Measurements from ENCODE around the gene SLC16A12.

Gene SLC16A12, protein sequence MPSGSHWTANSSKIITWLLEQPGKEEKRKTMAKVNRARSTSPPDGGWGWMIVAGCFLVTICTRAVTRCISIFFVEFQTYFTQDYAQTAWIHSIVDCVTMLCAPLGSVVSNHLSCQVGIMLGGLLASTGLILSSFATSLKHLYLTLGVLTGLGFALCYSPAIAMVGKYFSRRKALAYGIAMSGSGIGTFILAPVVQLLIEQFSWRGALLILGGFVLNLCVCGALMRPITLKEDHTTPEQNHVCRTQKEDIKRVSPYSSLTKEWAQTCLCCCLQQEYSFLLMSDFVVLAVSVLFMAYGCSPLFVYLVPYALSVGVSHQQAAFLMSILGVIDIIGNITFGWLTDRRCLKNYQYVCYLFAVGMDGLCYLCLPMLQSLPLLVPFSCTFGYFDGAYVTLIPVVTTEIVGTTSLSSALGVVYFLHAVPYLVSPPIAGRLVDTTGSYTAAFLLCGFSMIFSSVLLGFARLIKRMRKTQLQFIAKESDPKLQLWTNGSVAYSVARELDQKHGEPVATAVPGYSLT

DNA sequence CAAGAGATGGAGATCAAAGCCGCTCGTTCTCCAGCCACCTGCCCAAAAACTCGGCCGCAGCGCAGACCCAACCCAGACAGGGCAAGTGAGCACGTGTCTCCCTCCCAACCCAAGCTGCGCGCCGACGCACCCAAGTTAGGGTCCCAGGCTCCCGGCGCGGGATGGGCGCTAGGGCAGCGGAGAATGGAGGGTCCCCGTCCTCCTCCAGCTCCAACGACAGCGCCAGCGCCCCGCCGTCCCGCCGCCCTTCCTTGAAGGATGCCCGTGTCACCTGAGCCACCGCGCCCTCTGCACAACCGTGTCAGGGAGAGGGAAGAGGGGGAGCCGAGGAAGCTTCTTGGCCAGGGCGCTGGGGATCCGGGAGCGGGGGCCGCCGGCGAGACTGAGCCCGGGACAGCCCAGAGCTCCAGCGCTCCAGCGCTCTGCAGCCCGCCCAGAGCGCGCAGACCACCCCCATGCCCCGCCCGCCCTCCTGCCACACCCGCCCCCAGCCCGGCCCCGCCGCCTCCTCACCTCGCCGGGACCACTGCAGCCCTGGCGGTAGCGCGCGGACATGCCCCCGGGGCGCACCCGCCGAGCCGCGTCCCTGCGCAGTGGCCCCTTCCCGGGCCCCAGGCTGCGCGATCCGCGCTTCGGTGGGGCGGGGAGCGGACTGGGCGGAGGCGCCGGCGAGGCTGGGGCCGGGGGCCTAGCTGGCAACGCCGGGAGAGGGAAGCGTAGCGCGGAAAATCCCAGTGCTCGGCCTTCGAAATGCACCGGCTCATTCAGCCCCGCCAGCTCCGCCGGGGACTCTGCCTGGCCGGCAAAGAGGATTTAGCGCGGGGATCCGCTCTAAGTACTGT, at the start of gene SLC16A12:
SLC16A12 (minus strand) TSS at position 424 of the 842 bp plus-strand sequence. CDS start 73,016 bp downstream, outside the sequence.
- Histone ChIP-seq H3K36me3 (no peaks in the 10 kb centered on the region), H3K4me3 (peak within 1 kb of the TSS; percentile 40 to 55), H3K27me3 (peaks cover 0 to 55% of the 10 kb centered on the region in 2 donors), H3K9me3 (no peaks in the 10 kb centered on the region), H3K27ac (no peak within 1 kb of the TSS), H3K4me1 (peaks cover 4 to 15% (median 11%) of the 10 kb centered on the region in 4 donors)
- no peak for DNase-seq
- TF ChIP-seq, protein P1, sequence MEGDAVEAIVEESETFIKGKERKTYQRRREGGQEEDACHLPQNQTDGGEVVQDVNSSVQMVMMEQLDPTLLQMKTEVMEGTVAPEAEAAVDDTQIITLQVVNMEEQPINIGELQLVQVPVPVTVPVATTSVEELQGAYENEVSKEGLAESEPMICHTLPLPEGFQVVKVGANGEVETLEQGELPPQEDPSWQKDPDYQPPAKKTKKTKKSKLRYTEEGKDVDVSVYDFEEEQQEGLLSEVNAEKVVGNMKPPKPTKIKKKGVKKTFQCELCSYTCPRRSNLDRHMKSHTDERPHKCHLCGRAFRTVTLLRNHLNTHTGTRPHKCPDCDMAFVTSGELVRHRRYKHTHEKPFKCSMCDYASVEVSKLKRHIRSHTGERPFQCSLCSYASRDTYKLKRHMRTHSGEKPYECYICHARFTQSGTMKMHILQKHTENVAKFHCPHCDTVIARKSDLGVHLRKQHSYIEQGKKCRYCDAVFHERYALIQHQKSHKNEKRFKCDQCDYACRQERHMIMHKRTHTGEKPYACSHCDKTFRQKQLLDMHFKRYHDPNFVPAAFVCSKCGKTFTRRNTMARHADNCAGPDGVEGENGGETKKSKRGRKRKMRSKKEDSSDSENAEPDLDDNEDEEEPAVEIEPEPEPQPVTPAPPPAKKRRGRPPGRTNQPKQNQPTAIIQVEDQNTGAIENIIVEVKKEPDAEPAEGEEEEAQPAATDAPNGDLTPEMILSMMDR (IDR thresholded peaks at IDR 0.05), result no peak
- intact Hi-C loops (cut with DNase I; ENCODE audit: low total_unique reads), result no loop called here

DNA sequence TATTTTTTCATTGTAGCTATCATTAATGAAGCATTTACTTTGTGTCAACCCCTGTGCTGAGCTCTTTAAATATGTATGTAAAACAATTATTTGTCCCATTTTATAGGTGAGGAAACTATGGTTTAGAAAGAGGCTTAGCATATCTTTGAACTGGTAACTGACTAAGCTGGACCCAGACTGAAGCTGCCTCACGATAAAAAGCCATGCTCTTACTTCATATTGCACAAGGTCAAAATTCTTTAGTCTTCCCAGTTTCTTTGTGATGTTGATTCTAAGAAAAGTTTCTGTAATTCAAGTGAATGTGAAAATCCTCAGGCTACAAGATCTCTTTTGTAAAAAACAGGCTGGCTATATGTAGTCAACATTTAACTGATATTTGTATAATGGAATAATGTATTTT, 46.6 kb upstream of the SLC16A12 start:
- Histone ChIP-seq H3K4me3 (no peak overlapping the region), H3K4me1 (no peaks in the 10 kb centered on the region), H3K36me3 (no peaks in the 10 kb centered on the region), H3K27ac (no peak overlapping the region), H3K9me3 (no peaks in the 10 kb centered on the region), H3K27me3 (no peaks in the 10 kb centered on the region)
- TF ChIP-seq, protein P1 (IDR thresholded peaks at IDR 0.05), result no peak
- no peak for DNase-seq
- intact Hi-C loops (cut with DNase I; ENCODE audit: low total_unique reads), result no loop called here

DNA sequence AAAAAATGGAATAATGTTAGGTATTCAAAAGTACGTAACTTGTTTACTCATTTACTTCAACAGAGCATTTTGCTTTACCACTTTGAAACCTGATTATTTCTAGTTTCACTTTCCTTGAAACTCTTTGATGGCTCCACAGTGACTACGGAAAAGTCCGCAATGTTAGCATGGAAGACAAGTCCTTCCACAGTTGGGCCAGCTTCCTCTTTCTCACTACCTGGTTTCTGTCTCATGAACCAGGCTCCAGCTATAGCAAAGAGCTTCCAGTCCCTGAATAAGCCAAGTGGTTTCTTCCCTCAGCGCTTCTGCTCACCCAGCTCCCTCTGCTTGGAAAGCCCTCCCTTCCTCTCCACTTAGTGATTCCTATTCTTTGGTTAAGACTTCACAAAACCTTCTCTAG, 44.8 kb upstream of the SLC16A12 start:
- Histone ChIP-seq H3K4me1 (no peaks in the 10 kb centered on the region), H3K27me3 (no peaks in the 10 kb centered on the region), H3K9me3 (no peaks in the 10 kb centered on the region), H3K36me3 (no peaks in the 10 kb centered on the region), H3K27ac (no peak overlapping the region), H3K4me3 (no peak overlapping the region)
- TF ChIP-seq, protein P1 (IDR thresholded peaks at IDR 0.05), result no peak
- intact Hi-C loops (cut with DNase I; ENCODE audit: low total_unique reads), result no loop called here
- no peak for DNase-seq

DNA sequence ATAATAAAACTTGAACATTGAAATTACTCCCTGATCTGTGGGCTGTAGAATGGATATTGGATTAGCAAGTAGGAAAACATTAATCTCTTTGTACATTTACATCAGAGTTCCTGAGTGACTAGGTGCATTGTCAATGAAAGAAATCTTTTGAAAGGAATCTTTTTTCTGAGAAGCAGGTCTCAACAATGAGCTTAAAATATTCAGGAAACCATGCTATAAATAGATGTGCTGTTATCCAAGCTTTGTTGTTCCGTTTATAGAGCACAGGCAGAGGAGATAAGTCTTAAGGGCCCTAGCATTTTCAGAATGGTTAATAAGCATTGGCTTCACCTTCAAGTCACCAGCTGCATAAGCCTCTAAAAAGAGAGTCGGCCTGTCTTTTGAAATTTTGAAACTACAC, 41.3 kb upstream of the SLC16A12 start:
- Histone ChIP-seq H3K27ac (no peak overlapping the region), H3K36me3 (no peaks in the 10 kb centered on the region), H3K4me3 (no peak overlapping the region), H3K27me3 (no peaks in the 10 kb centered on the region), H3K4me1 (no peaks in the 10 kb centered on the region), H3K9me3 (no peaks in the 10 kb centered on the region)
- intact Hi-C loops (cut with DNase I; ENCODE audit: low total_unique reads), result no loop called here
- no peak for DNase-seq
- TF ChIP-seq, protein P1 (IDR thresholded peaks at IDR 0.05), result no peak

DNA sequence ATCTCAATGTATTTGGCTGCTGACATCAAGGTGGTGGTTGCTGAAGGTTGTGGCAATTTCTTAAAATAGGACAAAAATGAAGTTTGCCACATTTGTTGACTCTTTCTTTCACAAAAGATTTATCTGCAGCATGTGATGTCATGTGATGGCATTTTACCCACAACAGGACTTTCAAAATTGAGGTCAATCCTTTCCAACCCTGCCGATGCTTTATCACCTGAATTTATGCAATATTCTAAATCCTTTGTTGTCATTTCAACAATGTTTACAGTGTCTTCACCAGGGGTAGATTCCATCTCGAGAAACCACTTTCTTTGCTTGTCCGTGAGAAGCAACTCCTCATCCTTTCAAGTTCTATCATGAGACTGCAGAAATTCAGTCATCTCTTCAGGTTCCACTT, 40.6 kb upstream of the SLC16A12 start:
- H3K4me3 ChIP-seq, result no peak overlapping the region
- H3K9me3 ChIP-seq, result no peaks in the 10 kb centered on the region
- no peaks in the 10 kb centered on the region for H3K27me3 ChIP-seq
- TF ChIP-seq, protein P1 (IDR thresholded peaks at IDR 0.05), result no peak
- H3K27ac ChIP-seq, result no peak overlapping the region
- DNase-seq, result no peak
- H3K36me3 ChIP-seq, result no peaks in the 10 kb centered on the region
- intact Hi-C loops (cut with DNase I; ENCODE audit: low total_unique reads), result no loop called here
- no peaks in the 10 kb centered on the region for H3K4me1 ChIP-seq
